Stomach (tissue), 9 donors: ENCODE results near the gene ZNF81. TPM values are rescaled to one million over a fixed set of nuclear protein-coding genes. Genes with fewer than 3 reads are reported as not detected.

Experiments
- DNase-seq, 2 donors: peaks; one replicate each; pipeline versions ENCODE4 v3.0.0 to v3.0.0-alpha.2; 2013 to 2019
- H3K27ac ChIP-seq, 5 donors: fragments of 200-600 bp in 4 of 5; sonication (generic) in 4 of 5; one replicate each; pipeline ENCODE4 v1.5.1; 2013 to 2019; ENCODE audit warnings: mild to moderate bottlenecking in 1 of 5, moderate library complexity in 1 of 5
- H3K27me3 ChIP-seq, 3 donors: fragments of 200-600 bp; sonication (generic); one replicate each; pipeline ENCODE4 v1.5.1; 2017 to 2019; ENCODE audit warnings: mixed run types in 1 of 3
- H3K36me3 ChIP-seq, 4 donors: fragments of 200-600 bp; sonication (generic); 1 replicate in 3 of 4; 2 replicates in 1 of 4; pipeline ENCODE4 v1.5.1; 2016 to 2019
- H3K4me1 ChIP-seq, 4 donors: fragments of 200-600 bp; sonication (generic); one replicate each; pipeline ENCODE4 v1.5.1; 2016 to 2019
- H3K4me3 ChIP-seq, 4 donors: fragments of 200-600 bp; sonication (generic) in 3 of 4; one replicate each; pipeline ENCODE4 v1.5.1; 2016 to 2019; ENCODE audit warnings: mild to moderate bottlenecking in 1 of 4
- H3K9me3 ChIP-seq, 4 donors: fragments of 200-600 bp; sonication (generic); one replicate each; pipeline ENCODE4 v1.5.1; 2016 to 2019
- EP300 ChIP-seq: sonication (generic); formaldehyde crosslinking; IDR thresholded peaks from one replicate; pipeline ENCODE4 v1.6.1; 2017; ENCODE audit warnings: antibody characterized with exemption
- POLR2A ChIP-seq, 4 donors: fragments of 450-650 bp; IDR thresholded peaks; one replicate each; pipeline ENCODE4 v1.6.1; 2016; ENCODE audit warnings: antibody characterized with exemption in 4 of 4, control low read depth in 2 of 4, mild to moderate bottlenecking in 1 of 4, moderate library complexity in 1 of 4
- POLR2AphosphoS5 ChIP-seq, 3 donors: sonication (generic); formaldehyde crosslinking; IDR thresholded peaks; one replicate each; pipeline ENCODE4 v1.6.1; 2016; ENCODE audit warnings: antibody characterized with exemption in 3 of 3
- WGBS, 5 donors: extraction: QIAGEN DNeasy Blood & Tissue Kit in 3 of 5; methylation state at CpG; one replicate each; pipeline versions ENCODE4 v1.1.5 to v1.1.7; 2013 to 2018; 5-methylcytosine and 5-hydroxymethylcytosine counted together
- intact Hi-C: fragments of 100-400 bp; cut with DNase I; formaldehyde crosslinking; loops from one replicate; pipeline ENCODE4 v1.15.1; 2023; ENCODE audit warnings: low total_unique reads
- polyA plus RNA-seq, 3 donors: library from polyadenylated mRNA; stranded (reverse); fragments of 200-250 nt; gene quantifications; one replicate each; pipeline ENCODE4 v1.2.3, GENCODE V29; 2013
- total RNA-seq, 5 donors: library from RNA; depleted of rRNA; stranded (reverse); fragments of >200 nt; gene quantifications; one replicate each; pipeline versions ENCODE4 v1.1.0 to v1.2.3, GENCODE V29; 2014 to 2016
- TF ChIP-seq, protein P1 (sequence below), 7 experiments: fragments of 450-650 bp in 4 of 7; fragments of 200-600 bp in 3 of 7; sonication (generic) in 3 of 7; IDR thresholded peaks; one replicate each; pipeline ENCODE4 v1.5.1; 2016 to 2019; ENCODE audit warnings: antibody characterized with exemption in 7 of 7, control low read depth in 2 of 7, mild to moderate bottlenecking in 1 of 7
- donor health status: healthy with polysubstance abuse.
- donor health status: Bipolar disorder and iron deficiency.
- donor health status: healthy.

The ZNF81 gene
- total and polyA plus RNA-seq, 8 donors, result 0.46 to 10.5 (median 2.5) TPM

DNA sequence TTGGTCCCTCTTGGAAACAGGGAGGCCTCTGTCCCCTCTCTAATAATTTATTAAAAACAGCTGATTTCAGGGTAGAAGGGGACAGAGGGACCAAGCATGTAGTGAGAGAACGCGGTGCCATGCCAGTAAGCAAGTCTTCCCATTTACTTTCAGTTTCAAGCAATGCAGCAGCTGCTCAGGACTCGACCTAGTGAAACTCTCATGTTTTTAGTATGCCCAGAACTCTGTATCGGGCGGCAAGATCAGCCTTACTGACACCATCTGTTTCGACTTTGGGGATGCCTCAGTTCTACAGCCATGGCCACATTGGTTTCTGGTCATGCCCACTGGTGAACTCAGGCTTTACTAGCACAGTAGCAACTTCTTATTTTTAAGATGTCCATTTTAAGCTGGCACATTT lies 40.6 kb downstream of the ZNF81 start:
- Histone ChIP-seq H3K36me3 (peaks cover 0 to 32% (median 3%) of the 10 kb centered on the region in 4 donors), H3K9me3 (peaks cover 0 to 28% (median 4%) of the 10 kb centered on the region in 4 donors), H3K4me1 (peaks cover 0 to 4% (median 0%) of the 10 kb centered on the region in 4 donors), H3K27me3 (peaks cover 0 to 5% (median 0%) of the 10 kb centered on the region in 3 donors), H3K27ac (no peak overlapping the region), H3K4me3 (no peak overlapping the region)
- intact Hi-C loops, result no loop called here
- no peak for DNase-seq
- TF ChIP-seq POLR2AphosphoS5 (IDR thresholded peaks at IDR 0.05), result no peak
- TF ChIP-seq POLR2A (IDR thresholded peaks at IDR 0.05), result no peak
- TF ChIP-seq, protein P1, sequence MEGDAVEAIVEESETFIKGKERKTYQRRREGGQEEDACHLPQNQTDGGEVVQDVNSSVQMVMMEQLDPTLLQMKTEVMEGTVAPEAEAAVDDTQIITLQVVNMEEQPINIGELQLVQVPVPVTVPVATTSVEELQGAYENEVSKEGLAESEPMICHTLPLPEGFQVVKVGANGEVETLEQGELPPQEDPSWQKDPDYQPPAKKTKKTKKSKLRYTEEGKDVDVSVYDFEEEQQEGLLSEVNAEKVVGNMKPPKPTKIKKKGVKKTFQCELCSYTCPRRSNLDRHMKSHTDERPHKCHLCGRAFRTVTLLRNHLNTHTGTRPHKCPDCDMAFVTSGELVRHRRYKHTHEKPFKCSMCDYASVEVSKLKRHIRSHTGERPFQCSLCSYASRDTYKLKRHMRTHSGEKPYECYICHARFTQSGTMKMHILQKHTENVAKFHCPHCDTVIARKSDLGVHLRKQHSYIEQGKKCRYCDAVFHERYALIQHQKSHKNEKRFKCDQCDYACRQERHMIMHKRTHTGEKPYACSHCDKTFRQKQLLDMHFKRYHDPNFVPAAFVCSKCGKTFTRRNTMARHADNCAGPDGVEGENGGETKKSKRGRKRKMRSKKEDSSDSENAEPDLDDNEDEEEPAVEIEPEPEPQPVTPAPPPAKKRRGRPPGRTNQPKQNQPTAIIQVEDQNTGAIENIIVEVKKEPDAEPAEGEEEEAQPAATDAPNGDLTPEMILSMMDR (IDR thresholded peaks at IDR 0.05), result no peak
- no peak for TF ChIP-seq EP300
- WGBS, 5 donors, result 76 to 94% (median 83%) methylated on average over 6 of the region's 6 CpGs

DNA sequence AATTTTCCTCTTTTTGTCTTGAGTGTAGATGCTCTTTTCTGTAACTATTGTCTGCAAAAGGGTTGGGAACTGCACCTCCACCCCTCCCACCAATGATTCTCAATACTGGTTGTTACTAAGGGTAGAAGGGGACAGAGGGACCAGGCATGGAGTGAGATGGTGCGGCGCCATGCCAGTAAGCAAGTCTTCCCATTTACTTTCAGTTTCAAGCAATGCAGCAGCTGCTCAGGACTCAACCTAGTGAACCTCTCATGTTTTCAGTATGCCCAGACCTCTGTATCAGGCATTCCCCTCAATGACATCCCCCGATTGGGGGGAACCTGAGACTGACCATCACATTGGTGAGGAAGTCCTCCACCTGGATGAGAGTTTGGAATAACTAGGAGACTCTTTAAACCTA lies 41.5 kb downstream of the ZNF81 start:
- TF ChIP-seq POLR2A (IDR thresholded peaks at IDR 0.05) (no peak), POLR2AphosphoS5 (IDR thresholded peaks at IDR 0.05) (no peak)
- TF ChIP-seq, protein P1 (IDR thresholded peaks at IDR 0.05), result no peak

DNA sequence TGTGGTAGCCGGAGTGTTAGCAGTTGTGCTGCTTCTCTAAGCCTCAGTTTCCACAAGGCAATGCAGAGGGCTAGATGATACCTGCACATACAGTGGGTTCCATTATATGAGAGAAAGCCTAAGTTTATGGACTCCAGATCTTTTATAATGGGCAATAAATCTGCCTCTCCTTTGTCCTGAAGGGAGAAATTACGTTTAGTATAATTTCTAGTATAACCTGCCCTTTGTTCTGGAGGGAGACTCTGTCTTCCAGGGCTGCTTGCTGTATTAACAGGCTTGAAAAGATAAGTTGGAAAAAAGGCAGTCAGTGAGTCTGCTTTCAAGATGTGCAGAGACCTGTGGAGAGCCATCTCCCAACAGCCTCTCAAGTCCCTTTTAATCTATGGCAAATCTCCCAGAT lies 42.8 kb downstream of the ZNF81 start:
- H3K27ac ChIP-seq, result no peak overlapping the region
- DNase-seq, result no peak
- H3K4me1 ChIP-seq, result peaks cover 0 to 4% (median 0%) of the 10 kb centered on the region in 4 donors
- TF ChIP-seq EP300 (no peak), POLR2AphosphoS5 (IDR thresholded peaks at IDR 0.05) (no peak), POLR2A (IDR thresholded peaks at IDR 0.05) (no peak)
- TF ChIP-seq, protein P1 (IDR thresholded peaks at IDR 0.05), result no peak
- peaks cover 0 to 15% (median 3%) of the 10 kb centered on the region in 4 donors for H3K9me3 ChIP-seq
- intact Hi-C loops, result no loop called here
- peaks cover 0 to 24% (median 3%) of the 10 kb centered on the region in 4 donors for H3K36me3 ChIP-seq
- H3K4me3 ChIP-seq, result no peak overlapping the region
- 63 to 100% (median 87%) methylated on average over 1 to 2 of the region's 2 CpGs for WGBS, 5 donors
- no peaks in the 10 kb centered on the region for H3K27me3 ChIP-seq

More for the DNA sequence above, 41.5 kb downstream of the ZNF81 start:
- 74 to 96% (median 91%) methylated on average over 3 of the region's 3 CpGs for WGBS, 5 donors
- H3K27ac ChIP-seq, result no peak overlapping the region
- peaks cover 0 to 22% (median 3%) of the 10 kb centered on the region in 4 donors for H3K9me3 ChIP-seq
- no peak overlapping the region for H3K4me3 ChIP-seq
- peaks cover 0 to 28% (median 3%) of the 10 kb centered on the region in 4 donors for H3K36me3 ChIP-seq
- peaks cover 0 to 4% (median 0%) of the 10 kb centered on the region in 4 donors for H3K4me1 ChIP-seq
- DNase-seq, result no peak
- H3K27me3 ChIP-seq, result peaks cover 0 to 5% (median 0%) of the 10 kb centered on the region in 3 donors
- intact Hi-C loops, result no loop called here

DNA sequence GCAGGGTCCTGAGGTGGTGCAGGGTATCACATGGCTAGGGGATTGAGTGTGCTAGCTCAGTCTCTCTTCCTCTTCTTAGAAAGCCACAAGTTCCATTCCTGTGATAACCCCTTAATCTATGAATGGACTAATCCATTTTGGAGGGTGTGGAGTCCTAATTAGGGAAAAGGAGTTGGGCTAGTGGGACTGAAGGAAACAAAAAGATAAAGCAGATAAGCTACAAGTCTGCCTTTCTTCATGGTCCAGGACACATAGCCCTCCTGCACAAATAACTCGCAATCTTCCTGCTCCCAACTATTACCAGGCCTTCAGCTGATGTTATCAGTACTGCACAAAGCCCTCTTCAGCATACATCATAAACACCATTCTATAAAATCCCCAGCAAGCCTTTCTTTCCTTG lies 44.2 kb downstream of the ZNF81 start:
- Histone ChIP-seq H3K36me3 (peaks cover 0 to 24% (median 5%) of the 10 kb centered on the region in 4 donors), H3K4me3 (no peak overlapping the region), H3K4me1 (peaks cover 0 to 4% (median 0%) of the 10 kb centered on the region in 4 donors), H3K27me3 (no peaks in the 10 kb centered on the region), H3K9me3 (peaks cover 0 to 15% (median 3%) of the 10 kb centered on the region in 4 donors), H3K27ac (no peak overlapping the region)
- intact Hi-C loops, result no loop called here
- 63 to 100% (median 83%) methylated on average over 1 of the region's 1 CpG for WGBS, 5 donors
- no peak for DNase-seq
- TF ChIP-seq POLR2A (IDR thresholded peaks at IDR 0.05), result no peak
- no peak for TF ChIP-seq EP300
- no peak for TF ChIP-seq POLR2AphosphoS5 (IDR thresholded peaks at IDR 0.05)
- TF ChIP-seq, protein P1 (IDR thresholded peaks at IDR 0.05), result no peak
